Loucy (cell line): ENCODE results near the gene KRT32.

ENCODE experiments used
- EZH2phosphoT487 ChIP-seq: fragments of 200-600 bp; IDR thresholded peaks from 2 replicates; pipeline ENCODE4 v1.6.1; 2018; ENCODE audit warnings: antibody characterized with exemption, mild to moderate bottlenecking, moderate library complexity, borderline replicate concordance
- TF ChIP-seq, protein P1 (sequence below): fragments of 200-600 bp; sonication (generic); conservative IDR thresholded peaks from 2 replicates; pipeline ENCODE4 v1.5.1; 2014; ENCODE audit warnings: mild to moderate bottlenecking, antibody characterized with exemption, low read length

GRCh38 chr17:41434005-41434404 is 33.2 kb downstream of the KRT32 start:
- TF ChIP-seq, protein P1, sequence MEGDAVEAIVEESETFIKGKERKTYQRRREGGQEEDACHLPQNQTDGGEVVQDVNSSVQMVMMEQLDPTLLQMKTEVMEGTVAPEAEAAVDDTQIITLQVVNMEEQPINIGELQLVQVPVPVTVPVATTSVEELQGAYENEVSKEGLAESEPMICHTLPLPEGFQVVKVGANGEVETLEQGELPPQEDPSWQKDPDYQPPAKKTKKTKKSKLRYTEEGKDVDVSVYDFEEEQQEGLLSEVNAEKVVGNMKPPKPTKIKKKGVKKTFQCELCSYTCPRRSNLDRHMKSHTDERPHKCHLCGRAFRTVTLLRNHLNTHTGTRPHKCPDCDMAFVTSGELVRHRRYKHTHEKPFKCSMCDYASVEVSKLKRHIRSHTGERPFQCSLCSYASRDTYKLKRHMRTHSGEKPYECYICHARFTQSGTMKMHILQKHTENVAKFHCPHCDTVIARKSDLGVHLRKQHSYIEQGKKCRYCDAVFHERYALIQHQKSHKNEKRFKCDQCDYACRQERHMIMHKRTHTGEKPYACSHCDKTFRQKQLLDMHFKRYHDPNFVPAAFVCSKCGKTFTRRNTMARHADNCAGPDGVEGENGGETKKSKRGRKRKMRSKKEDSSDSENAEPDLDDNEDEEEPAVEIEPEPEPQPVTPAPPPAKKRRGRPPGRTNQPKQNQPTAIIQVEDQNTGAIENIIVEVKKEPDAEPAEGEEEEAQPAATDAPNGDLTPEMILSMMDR = no peak
- no peak for TF ChIP-seq EZH2phosphoT487
